CD4-positive, alpha-beta memory T cell (primary cell): ENCODE measurements around the gene TUBB4A. TPM values are rescaled to one million over a fixed set of nuclear protein-coding genes. Genes with fewer than 3 reads are reported as not detected.

Source experiments
- CTCF ChIA-PET: fragments of 350-600 bp; sonication (Branson Sonifier 250); formaldehyde crosslinking; loops from one replicate; lab custom pipeline; 2021; ENCODE audit warnings: inconsistent platforms; ENCODE audit not compliant: partially characterized antibody; lab: Charles Lee
- POLR2A ChIA-PET: fragments of 350-600 bp; sonication (Branson Sonifier 250); formaldehyde crosslinking; loops from one replicate; lab custom pipeline; 2021; ENCODE audit not compliant: partially characterized antibody; lab: Charles Lee
- DNase-seq, 5 donors: peaks; one replicate each; pipeline versions ENCODE4 v3.0.0 to v3.0.0-alpha.2; 2020 to 2022; ENCODE audit warnings: mixed read lengths in 1 of 5
- H3K27ac ChIP-seq: one replicate; pipeline ENCODE4 v1.7.0; 2013; ENCODE audit warnings: low read depth, low read length
- H3K27me3 ChIP-seq: 2 replicates; pipeline ENCODE4 v1.7.0; 2013; ENCODE audit warnings: mild to moderate bottlenecking, low read length, moderate library complexity; ENCODE audit not compliant: insufficient read depth
- H3K36me3 ChIP-seq: 2 replicates; pipeline ENCODE4 v1.7.0; 2013; ENCODE audit warnings: mild to moderate bottlenecking, low read length, moderate library complexity; ENCODE audit not compliant: insufficient read depth
- H3K4me1 ChIP-seq: 2 replicates; pipeline ENCODE4 v1.7.0; 2013; ENCODE audit warnings: mild to moderate bottlenecking, low read length, moderate library complexity; ENCODE audit not compliant: insufficient read depth
- H3K4me3 ChIP-seq, 2 donors: one replicate each; pipeline ENCODE4 v1.7.0; 2013; ENCODE audit warnings: low read length in 2 of 2, mild to moderate bottlenecking in 1 of 2
- H3K9me3 ChIP-seq, 2 donors: one replicate each; pipeline ENCODE4 v1.7.0; 2013; ENCODE audit warnings: low read length in 2 of 2, control low read depth in 1 of 2; ENCODE audit not compliant: control insufficient read depth in 1 of 2
- H3K27ac Mint-ChIP-seq, 7 donors: one replicate each; pipeline ENCODE4 v1.8.0; 2020 to 2021; ENCODE audit warnings: mixed read lengths in 7 of 7, mild to moderate bottlenecking in 6 of 7, inconsistent platforms in 3 of 7, moderate library complexity in 3 of 7
- H3K27me3 Mint-ChIP-seq, 2 donors: one replicate each; pipeline ENCODE4 v1.8.0; 2020 to 2021; ENCODE audit warnings: mixed read lengths in 2 of 2
- H3K36me3 Mint-ChIP-seq, 2 donors: one replicate each; pipeline ENCODE4 v1.8.0; 2020 to 2021; ENCODE audit warnings: mixed read lengths in 2 of 2, inconsistent platforms in 1 of 2, mild to moderate bottlenecking in 1 of 2
- H3K4me1 Mint-ChIP-seq, 4 donors: one replicate each; pipeline ENCODE4 v1.8.0; 2020 to 2021; ENCODE audit warnings: mixed read lengths in 4 of 4, mild to moderate bottlenecking in 1 of 4
- H3K4me3 Mint-ChIP-seq, 8 donors: one replicate each; pipeline ENCODE4 v1.8.0; 2020 to 2021; ENCODE audit warnings: mixed read lengths in 8 of 8, mild to moderate bottlenecking in 7 of 8, moderate library complexity in 6 of 8, inconsistent platforms in 3 of 8
- H3K9me3 Mint-ChIP-seq, 8 donors: one replicate each; pipeline ENCODE4 v1.8.0; 2020 to 2021; ENCODE audit warnings: mixed read lengths in 8 of 8, mild to moderate bottlenecking in 5 of 8, inconsistent platforms in 3 of 8, moderate library complexity in 1 of 8
- intact Hi-C: fragments of 100-400 bp; cut with micrococcal nuclease; formaldehyde crosslinking; loops from one replicate; pipeline ENCODE4 v1.15.1; 2023
- polyA plus RNA-seq, 2 donors: library from polyadenylated mRNA; unstranded; fragments of 300-500 nt; fragmentation: Illumina TruSeq; gene quantifications; one replicate each; pipeline ENCODE4 v1.2.3, GENCODE V29; 2021
- total RNA-seq, 2 experiments: library from RNA; stranded (reverse); gene quantifications; one replicate each; pipeline ENCODE4 v1.2.3, GENCODE V29; 2021

Gene TUBB4A
- total and polyA plus RNA-seq, 4 experiments from 2014 or later = 1.5 to 4.7 (median 2.9) TPM

- Mint-ChIP-seq H3K4me3 (no peak overlapping the region), H3K36me3 (no peaks in the 10 kb centered on the region), H3K27ac (no peak overlapping the region), H3K27me3 (no peaks in the 10 kb centered on the region), H3K9me3 (no peaks in the 10 kb centered on the region), H3K4me1 (peaks cover 7 to 13% (median 9%) of the 10 kb centered on the region in 4 donors)
- intact Hi-C loops = no loop called here
- POLR2A ChIA-PET = no interaction called here
- Histone ChIP-seq H3K36me3 (no peaks in the 10 kb centered on the region), H3K4me3 (no peak overlapping the region), H3K4me1 (peaks cover 11% of the 10 kb centered on the region), H3K27me3 (no peaks in the 10 kb centered on the region), H3K27ac (no peak overlapping the region), H3K9me3 (no peaks in the 10 kb centered on the region)
- DNase-seq = no peak
- CTCF ChIA-PET = no interaction called here
Measured at GRCh38 chr19:6524311-6524710, 22.2 kb upstream of the TUBB4A start.

GRCh38 chr19:6522712-6523111 lies 20.6 kb upstream of the TUBB4A start:
- H3K9me3 Mint-ChIP-seq = no peaks in the 10 kb centered on the region
- no peaks in the 10 kb centered on the region for H3K27me3 Mint-ChIP-seq
- DNase-seq = no peak
- H3K27ac Mint-ChIP-seq = peak overlapping the region in 6 of 7 donors; percentile 58 to 85 (median 71)
- intact Hi-C loops = no loop called here
- Histone ChIP-seq H3K4me1 (peaks cover 20% of the 10 kb centered on the region), H3K36me3 (no peaks in the 10 kb centered on the region), H3K9me3 (no peaks in the 10 kb centered on the region), H3K27me3 (no peaks in the 10 kb centered on the region), H3K4me3 (no peak overlapping the region), H3K27ac (no peak overlapping the region)
- POLR2A ChIA-PET = interaction anchor here (0.6 kb wide), 1 partner anchor 277 kb away, joined by 4 read pairs; no protein-coding TSS in a partner anchor
- no peak overlapping the region for H3K4me3 Mint-ChIP-seq
- H3K36me3 Mint-ChIP-seq = no peaks in the 10 kb centered on the region
- peaks cover 14 to 25% (median 20%) of the 10 kb centered on the region in 4 donors for H3K4me1 Mint-ChIP-seq
- CTCF ChIA-PET = no interaction called here

GRCh38 chr19:6521718-6522646 lies 19.9 kb upstream of the TUBB4A start:
- ChIA-PET POLR2A (interaction anchor here (0.6 to 1.1 kb wide), 2 partner anchors 278 to 342 kb away, joined by 3 to 4 read pairs; no protein-coding TSS in a partner anchor), CTCF (interaction anchor here (1.0 to 1.5 kb wide), 2 partner anchors 211 to 342 kb away, joined by 4 to 7 read pairs; no protein-coding TSS in a partner anchor)
- H3K4me1 ChIP-seq = peaks cover 27% of the 10 kb centered on the region
- H3K36me3 ChIP-seq = no peaks in the 10 kb centered on the region
- H3K27ac ChIP-seq = no peak overlapping the region
- H3K4me1 Mint-ChIP-seq = peaks cover 19 to 32% (median 26%) of the 10 kb centered on the region in 4 donors
- H3K36me3 Mint-ChIP-seq = no peaks in the 10 kb centered on the region
- peak overlapping the region in 3 of 8 donors; percentile 22 to 69 (median 47) for H3K4me3 Mint-ChIP-seq
- H3K27me3 Mint-ChIP-seq = no peaks in the 10 kb centered on the region
- intact Hi-C loops = no loop called here
- H3K9me3 Mint-ChIP-seq = no peaks in the 10 kb centered on the region
- H3K27ac Mint-ChIP-seq = peak overlapping the region in 6 of 7 donors; percentile 58 to 85 (median 71)
- no peaks in the 10 kb centered on the region for H3K9me3 ChIP-seq
- peak; percentile 41 to 75 (median 55) for DNase-seq
- H3K4me3 ChIP-seq = no peak overlapping the region
- no peaks in the 10 kb centered on the region for H3K27me3 ChIP-seq

- Mint-ChIP-seq H3K9me3 (peaks cover 0 to 3% (median 0%) of the 10 kb centered on the region in 8 donors), H3K27ac (peak overlapping the region in 1 of 7 donors; percentile 13), H3K27me3 (no peaks in the 10 kb centered on the region), H3K4me1 (peaks cover 27 to 47% (median 35%) of the 10 kb centered on the region in 4 donors), H3K36me3 (no peaks in the 10 kb centered on the region), H3K4me3 (peak overlapping the region in 4 of 8 donors; percentile 15 to 62 (median 46))
- H3K27ac ChIP-seq = no peak overlapping the region
- ChIA-PET POLR2A (interaction anchor here (0.6 kb wide), 1 partner anchor 53 kb away, joined by 3 read pairs; no protein-coding TSS in a partner anchor), CTCF (interaction anchor here (4.5 kb wide), 1 partner anchor 344 kb away, joined by 54 read pairs; no protein-coding TSS in a partner anchor)
- H3K9me3 ChIP-seq = no peaks in the 10 kb centered on the region
- H3K27me3 ChIP-seq = no peaks in the 10 kb centered on the region
- intact Hi-C loops = no loop called here
- no peak overlapping the region for H3K4me3 ChIP-seq
- peaks cover 36% of the 10 kb centered on the region for H3K4me1 ChIP-seq
- no peak for DNase-seq
- H3K36me3 ChIP-seq = no peaks in the 10 kb centered on the region
Measured at GRCh38 chr19:6519289-6519688, 17.2 kb upstream of the TUBB4A start.

- CTCF ChIA-PET = interaction anchor here (0.7 to 4.5 kb wide), 6 partner anchors 14 to 408 kb away, joined by 3 to 54 read pairs (median 4); no protein-coding TSS in a partner anchor
- Histone ChIP-seq H3K27me3 (no peaks in the 10 kb centered on the region), H3K9me3 (no peaks in the 10 kb centered on the region), H3K4me3 (no peak overlapping the region), H3K4me1 (peaks cover 36% of the 10 kb centered on the region), H3K27ac (no peak overlapping the region), H3K36me3 (no peaks in the 10 kb centered on the region)
- H3K4me3 Mint-ChIP-seq = peak overlapping the region; percentile 35 to 74 (median 50)
- peaks cover 0 to 3% (median 0%) of the 10 kb centered on the region in 8 donors for H3K9me3 Mint-ChIP-seq
- intact Hi-C loops = no loop called here
- H3K27me3 Mint-ChIP-seq = no peaks in the 10 kb centered on the region
- peaks cover 27 to 47% (median 35%) of the 10 kb centered on the region in 4 donors for H3K4me1 Mint-ChIP-seq
- no peaks in the 10 kb centered on the region for H3K36me3 Mint-ChIP-seq
- H3K27ac Mint-ChIP-seq = peak overlapping the region in 4 of 7 donors; percentile 3 to 65 (median 38)
- POLR2A ChIA-PET = interaction anchor here (1.3 kb wide), 2 partner anchors 59 to 372 kb away, joined by 3 to 4 read pairs; partner anchors contain the start of gene SLC25A23
- DNase-seq = no peak
Measured at GRCh38 chr19:6518145-6518911, 16.2 kb upstream of the TUBB4A start.

GRCh38 chr19:6516659-6517291 lies 14.7 kb upstream of the TUBB4A start:
- Histone ChIP-seq H3K36me3 (no peaks in the 10 kb centered on the region), H3K27ac (peak overlapping the region; percentile 45), H3K4me1 (peaks cover 27% of the 10 kb centered on the region), H3K9me3 (no peaks in the 10 kb centered on the region), H3K4me3 (peak overlapping the region; percentile 30 to 70), H3K27me3 (no peaks in the 10 kb centered on the region)
- Mint-ChIP-seq H3K36me3 (no peaks in the 10 kb centered on the region), H3K4me1 (peaks cover 21 to 38% (median 27%) of the 10 kb centered on the region in 4 donors), H3K9me3 (peaks cover 0 to 3% (median 0%) of the 10 kb centered on the region in 8 donors), H3K27ac (peak overlapping the region; percentile 42 to 96 (median 84)), H3K27me3 (no peaks in the 10 kb centered on the region), H3K4me3 (peak overlapping the region; percentile 93 to 98 (median 96))
- DNase-seq = peak; percentile 80 to 89 (median 85)
- ChIA-PET POLR2A (interaction anchor here (0.8 to 1.6 kb wide), 8 partner anchors 14 to 346 kb away, joined by 3 to 8 read pairs (median 4); partner anchors contain the start of genes DENND1C and TNFSF9), CTCF (interaction anchor here (0.6 to 4.5 kb wide), 24 partner anchors 10 to 1726 kb away, joined by 3 to 54 read pairs (median 4); partner anchors contain the start of genes DENND1C, GPR108, KHSRP and SH2D3A)
- intact Hi-C loops = loop anchor here (1.0 to 2.0 kb wide), 5 partner anchors 116 to 347 kb away; partner anchors contain the start of gene SH2D3A
